CMK (cell line): ENCODE measurements around the gene C2orf74.
A peak's percentile ranks its signal among the peaks of the same experiment; 100 is the strongest.
"Not testable (repeated sequence)": the region's sequence is repeated elsewhere in the genome, so short reads cannot be mapped to it uniquely, and the experiment has no call there.

Experiments
- DNase-seq: peaks from one replicate; pipeline ENCODE4 v3.0.0-alpha.2; 2010; ENCODE audit warnings: low read depth

C2orf74 gene

DNA sequence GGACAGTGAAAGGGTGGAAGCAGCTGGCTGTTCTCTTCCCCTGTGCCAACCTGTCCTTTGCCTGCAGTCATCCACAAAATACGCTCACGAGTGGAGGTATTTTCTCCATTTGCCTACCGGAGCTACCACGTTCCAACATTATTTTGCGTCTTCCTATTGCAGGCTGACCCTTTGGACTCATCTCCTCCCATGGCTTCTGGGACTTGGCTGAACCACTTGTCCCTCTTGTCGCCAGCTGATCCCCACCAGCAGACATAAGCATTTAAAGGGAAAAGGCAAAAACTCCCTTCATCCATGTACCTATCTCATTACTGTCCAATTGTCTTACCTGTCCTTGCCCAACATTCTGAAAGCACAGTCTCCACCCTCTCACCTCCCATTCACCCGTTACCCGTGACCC, 13.0 kb downstream of the C2orf74 start:
- DNase-seq, result no peak

DNA sequence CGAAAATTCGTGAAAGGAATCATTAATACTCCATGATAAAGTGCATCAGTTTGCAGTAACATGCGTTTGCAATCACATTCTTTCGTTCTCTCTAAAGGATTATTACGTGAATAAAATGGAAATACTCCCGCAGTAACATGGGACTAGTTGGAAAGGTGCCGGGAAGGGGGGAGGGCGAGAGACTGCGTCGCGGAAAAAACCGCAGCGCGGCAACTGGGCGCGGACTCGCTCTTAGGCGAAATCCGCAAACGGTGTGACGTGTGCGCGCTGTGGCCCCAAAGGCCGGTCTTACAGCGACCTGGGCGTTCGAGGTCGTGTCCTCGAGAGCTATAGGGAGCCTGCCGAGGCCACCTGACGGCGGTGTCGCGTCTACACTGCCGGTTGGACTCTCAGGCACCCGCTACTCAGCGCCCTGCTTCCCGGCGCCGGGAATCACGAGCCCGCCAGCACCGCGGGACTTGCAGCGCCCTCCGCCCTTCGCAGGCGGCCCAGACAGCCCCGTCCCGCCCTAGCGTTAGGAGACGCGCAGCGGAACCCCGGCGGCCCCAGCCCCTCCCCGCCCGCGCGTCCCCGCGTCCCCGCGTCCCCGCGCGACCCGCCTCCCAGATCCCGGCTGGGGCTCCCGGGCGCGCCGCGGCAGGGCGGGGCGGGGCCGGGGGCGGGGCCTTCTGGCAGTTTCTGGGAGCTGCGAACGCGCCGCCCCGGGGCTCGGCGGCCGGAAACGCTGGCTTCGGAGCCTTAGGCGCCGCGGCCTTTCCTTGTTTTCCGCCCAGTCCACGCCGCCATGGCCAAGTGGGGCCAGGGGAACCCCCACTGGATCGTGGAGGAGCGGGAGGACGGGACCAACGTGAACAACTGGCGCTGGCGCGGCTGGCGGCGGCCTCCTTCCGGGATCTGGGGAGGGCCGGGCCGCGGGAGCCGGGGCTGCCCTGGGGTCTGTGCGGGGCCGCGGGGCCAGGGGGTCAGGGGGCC, 15.1 kb downstream of the C2orf74 start:
- DNase-seq, result peak; percentile 78

DNA sequence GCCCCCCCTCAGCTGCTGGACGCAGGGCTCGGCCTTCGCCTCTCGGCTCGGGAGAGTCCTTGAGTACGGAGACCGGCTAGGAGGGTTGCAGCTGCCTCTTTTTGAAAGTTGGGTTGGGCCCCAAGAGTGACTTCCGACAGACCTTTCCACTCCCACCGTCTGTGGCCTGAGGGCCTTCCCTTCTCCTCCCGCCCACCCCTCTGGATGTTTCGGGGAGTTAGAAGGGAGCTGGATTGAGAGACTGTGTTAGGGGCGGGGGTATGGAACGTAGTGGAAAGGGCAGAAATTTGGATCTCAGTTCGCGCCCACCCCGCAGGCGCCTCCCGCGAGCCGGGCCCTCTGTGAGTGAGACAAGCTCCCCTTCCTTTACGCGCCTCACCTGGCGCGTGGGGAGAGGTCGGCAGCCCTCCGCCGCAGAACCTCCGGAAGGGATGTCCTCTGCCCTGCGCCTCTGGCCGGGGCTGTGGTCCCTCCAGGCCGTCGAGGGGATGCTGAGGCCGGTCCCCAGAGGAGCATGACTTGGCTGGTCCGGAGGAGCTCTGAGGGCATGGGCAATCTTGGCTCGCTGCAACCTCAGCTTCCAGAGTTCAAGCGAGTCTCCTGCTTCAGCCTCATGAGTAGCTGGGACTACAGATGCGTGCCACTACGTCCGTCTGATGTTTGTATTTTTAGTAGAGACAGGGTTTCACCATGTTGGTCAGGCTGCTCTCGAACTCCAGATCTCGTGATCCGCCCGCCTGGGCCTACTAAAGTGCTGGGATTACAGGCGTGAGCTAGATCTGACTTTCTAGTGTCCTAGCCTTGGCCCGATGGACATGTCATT, 15.9 kb downstream of the C2orf74 start:
- peak; percentile 56 for DNase-seq

DNA sequence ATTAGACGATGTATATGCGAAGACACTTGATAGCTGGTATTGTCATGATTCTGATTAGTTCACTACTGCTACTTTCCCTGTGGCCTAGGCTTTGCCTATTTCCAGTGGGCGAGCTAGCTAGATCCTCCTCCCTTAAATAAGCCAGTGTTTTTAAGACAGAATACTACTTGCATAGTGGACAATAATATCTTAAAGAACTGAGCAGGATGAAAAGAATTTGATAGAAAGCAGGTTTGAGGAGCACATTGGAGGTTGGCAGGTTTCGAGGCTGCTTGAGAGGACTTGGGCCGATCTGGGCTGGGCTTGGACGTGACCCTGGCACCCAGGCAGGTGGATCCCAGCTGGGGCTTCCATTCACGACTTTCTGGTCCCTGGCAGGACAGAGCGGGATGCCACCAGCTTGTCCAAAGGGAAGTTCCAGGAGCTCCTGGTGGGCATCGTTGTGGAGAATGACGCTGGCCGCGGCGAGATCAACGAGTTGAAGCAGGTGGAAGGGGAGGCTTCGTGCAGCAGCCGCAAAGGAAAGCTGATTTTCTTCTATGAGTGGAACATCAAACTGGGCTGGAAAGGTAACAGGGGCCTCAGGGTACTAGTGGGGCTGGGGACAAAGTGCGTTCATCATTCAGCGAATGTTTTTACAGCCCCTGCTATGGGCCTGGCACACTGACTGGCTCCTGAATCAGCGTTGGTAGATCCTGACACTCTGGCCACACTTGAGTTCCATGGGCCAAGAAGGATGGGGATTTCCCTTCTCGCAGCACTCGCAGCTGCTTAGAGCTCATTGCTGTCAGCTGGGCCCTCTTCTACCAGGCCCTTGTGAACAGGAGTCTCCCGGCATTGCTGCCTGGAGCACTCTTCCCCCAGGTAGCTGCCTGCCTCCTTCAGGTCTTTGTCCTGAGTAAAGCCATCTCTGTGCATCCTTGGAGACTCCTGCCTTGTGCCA, 16.9 kb downstream of the C2orf74 start:
- no peak for DNase-seq

DNA sequence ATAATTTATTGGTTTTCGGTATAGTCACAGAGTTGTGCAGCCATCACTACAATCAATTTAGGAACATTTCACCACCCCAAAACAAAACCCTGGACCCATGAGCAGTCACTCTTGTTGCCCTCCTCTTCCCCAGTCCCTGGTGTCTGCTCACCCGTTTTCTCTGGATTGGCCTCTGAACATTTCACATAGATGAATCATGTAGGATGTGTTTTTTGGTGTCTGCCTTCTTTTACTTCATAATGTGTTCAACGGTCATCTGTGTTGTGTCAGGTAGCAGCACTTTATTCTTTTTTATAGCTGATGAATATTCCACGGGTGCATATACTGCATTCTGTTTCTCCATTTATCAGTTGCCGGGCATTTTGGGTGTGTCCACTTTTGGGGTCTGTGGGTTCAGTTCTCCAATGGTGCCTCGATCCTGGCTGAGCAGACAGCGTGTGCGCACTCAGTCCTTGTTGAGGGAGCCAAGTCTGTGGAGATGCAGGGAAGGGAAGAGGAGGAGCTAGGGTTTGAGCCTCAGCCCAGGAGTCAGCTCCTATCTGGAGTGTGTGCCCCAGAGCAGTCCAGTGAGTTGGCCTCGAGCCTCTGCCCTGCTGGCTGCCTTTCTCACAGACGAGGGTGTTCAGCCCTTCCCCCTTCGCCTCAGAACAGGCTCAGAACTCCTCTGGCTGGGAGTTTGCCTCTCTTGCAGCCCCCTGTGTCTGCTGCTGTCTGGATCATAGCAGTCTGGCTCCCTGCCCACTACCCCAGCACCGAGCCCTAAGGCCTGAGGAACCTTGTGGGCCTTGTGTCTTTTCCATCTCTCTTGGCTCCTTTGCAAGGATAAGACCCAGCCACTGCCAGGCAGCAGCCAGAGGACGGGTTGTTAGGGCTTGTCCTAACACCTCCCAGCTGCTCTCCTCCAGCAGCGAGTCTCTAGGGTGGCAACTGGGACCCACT, 18.0 kb downstream of the C2orf74 start:
- DNase-seq, result no peak

DNA sequence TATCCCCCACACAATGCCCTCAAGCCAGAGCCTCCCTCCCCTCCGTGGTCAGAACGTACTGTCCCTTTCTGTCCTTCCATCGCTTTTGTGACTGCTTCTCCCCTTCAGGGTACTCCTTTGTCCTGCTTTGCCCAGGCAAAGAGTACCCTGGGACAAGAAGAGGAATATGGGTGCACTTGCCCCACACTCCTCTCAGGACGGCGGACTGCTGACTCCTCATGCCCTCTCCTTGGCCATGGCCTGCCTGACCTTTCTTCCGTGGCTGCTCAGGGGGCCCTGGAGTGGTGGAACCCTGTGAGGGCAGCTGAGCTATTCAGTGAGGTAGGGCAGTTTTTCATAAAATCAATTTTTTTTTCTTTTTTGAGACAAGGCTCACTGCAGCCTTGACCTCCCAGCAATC, 18.7 kb downstream of the C2orf74 start:
- no peak for DNase-seq

DNA sequence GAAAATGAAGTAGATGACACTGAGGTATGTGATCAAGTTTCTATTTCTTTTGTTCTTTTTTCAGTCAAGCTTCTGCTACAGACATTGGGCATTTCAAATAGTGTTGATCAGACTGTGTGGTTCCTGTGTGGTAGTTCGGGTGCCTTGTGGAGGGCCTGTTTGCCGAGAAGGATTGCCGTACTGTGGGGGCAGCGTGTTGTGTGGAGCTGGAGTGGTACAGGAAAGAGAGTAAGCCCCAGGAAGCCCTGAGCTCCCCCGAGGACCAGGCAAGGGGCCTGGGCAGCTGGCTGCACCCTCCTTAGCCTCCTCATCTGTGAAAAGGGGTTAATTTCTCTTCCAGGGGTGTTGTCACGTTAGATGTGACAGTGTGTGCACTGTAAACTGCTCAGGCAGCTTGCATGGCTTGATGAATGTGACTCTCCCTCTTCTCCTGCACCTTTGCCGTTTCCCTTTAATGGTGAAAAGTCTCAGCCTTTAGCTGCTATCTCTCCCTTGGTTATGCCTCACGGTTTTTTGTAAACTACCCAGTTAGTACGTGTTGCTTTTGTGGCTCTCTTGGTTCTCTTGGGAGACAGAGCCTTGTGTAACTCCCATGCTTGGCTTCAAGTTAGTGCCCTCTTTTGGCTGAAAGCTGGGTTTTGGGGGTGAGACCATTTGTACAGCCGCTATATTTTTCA, 19.5 kb downstream of the C2orf74 start:
- DNase-seq, result no peak

DNA sequence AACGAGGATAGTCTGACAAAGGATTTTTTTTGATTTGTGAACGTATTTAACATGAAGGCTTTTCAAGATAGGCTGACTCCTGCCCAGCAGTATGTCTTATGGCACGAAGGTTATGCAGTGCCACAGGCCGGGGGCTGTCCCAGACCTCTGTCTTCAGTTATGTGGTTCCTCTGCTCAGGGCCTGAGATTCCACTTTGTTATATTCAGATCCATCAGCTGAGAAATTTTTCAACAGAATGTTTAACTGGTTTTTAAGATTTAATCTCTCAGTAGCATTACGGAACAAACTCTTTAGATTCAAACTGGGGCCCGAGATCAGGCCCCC, 20.0 kb downstream of the C2orf74 start:
- no peak for DNase-seq

DNA sequence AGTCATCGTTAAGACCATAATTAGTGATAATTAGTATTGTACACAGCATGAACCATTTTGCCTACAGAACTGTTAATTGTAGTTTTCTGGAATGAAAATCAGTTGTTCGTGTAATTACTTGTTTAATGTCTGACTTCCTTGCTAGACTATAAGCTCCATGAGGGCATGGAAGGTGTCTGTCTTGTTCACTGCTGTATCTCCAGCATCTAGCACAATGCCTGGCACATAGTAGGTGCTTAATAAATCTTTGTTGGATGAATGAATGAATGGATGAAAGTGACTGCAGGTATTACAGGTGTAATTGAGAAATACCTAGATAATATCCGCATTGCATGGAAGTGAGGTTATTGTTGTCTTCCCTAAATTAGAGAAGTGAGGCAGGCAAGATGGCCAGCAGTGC, 21.8 kb downstream of the C2orf74 start:
- DNase-seq, result no peak

DNA sequence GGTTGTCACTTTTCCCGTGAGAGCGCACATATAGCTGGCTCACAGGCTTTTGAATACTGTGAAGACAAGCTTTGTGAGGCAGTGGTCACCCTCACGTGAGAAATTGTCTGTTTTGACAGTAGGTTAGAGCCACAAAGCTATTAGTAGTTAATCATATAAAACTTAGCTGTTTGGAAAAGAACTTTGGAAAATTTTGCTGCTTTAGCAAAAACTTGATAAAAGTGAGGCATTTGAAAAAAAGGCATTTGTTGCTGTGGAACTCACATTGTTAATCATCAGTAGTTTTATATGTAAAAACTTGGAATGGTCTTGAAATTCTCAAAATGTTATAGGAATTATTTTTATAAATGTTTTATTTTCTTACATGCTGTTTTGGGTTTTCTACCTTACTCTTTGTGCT, 22.3 kb downstream of the C2orf74 start:
- DNase-seq, result no peak

DNA sequence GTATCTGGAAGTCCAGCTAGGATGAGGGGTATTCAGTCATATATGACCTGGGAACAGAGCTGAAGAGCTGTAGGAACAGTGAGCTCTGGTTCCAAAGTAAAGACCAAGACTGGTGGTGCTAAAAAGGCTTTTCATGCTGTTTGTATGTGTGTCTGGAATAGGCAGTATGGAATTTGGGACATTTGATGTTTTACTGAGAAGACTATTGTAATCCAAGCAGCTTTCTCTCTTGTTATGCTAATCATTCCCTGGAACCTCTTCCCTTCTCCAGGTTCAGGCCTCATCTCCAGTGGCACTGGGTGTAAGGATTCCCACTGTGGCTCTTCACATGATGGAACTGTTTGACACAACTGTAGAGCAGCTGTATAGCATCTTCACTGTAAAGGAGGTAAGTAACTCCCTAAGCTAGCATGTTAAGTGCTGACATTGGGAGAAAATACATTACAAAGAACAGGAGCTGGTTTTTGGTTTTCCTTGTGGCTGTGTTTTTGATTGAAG, 23.3 kb downstream of the C2orf74 start:
- no peak for DNase-seq

DNA sequence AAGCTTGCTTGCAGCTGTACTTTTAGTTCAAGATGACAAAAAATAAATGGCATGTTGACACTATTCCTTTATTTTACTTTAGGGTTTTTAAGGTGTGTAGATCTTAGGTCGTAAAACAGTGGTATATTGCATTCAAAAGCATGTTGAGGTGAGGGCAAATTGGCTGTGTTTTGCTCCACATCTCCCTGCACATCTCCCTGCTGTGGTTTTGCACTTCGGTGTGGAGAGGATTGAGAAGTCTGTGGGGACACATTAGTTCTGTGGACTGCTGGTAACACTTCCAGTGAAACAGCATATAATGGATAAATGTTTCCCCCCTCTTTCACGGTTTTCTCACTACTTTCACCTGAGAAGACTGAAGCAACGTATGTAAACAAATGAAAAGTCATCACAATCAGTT, 25.1 kb downstream of the C2orf74 start:
- no peak for DNase-seq

DNA sequence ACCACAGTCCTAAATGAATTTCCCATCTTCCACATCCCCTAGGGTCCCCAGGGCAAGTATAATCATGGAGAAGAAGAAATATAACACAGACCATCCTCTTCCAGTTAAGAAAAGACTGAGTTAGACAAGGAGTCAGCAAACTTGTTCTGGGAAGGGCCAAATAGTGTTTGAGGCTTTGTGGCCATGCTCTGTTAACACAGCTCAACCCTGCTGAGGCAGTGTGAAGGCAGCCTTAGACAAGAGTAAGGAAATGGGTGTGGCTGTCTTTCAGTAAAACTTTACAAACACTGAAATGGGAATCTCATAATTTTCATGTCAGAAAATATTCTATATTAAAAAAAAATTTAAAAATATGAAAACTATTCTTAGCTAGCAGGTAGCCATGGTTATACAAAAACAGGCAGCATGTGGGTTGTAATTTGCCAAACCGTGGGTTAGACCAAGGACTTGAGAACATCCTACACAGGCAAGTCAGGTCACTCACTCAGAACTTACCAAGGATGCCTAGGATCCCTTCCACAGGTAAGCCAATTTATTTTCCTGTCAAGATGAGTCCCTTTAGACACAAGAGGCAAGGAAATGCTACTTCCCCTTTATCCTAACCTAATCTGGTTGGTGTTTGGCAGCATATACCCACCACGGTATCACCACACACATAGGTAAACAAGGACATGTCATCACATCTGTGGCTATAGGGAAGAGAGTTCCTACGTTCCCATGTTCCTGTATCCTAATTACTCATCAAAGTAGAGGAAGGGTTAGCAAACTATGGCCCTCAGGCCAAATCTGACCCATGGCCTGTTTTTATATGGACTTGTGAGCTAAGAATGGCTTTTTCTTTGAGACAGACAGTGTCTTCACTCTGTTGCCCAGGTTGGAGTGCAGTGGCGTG, 31.9 kb downstream of the C2orf74 start:
- no peak for DNase-seq

DNA sequence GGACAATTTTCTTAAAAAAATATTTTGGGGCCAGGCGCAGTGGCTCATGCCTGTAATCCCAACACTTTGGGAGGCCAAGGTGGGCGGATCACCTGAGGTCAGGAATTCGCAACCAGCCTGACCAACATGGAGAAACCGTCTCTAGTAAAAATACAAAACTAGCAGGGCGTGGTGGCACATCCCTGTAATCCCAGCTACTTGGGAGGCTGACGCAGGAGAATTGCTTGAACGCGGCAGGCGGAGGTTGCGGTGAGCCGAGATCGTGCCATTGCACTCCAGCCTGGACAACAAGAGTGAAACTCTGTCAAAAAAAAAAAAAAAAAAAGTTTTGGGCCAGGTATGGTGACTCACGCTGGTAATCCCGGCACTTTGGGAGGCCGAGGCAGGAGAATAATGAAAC, 32.7 kb downstream of the C2orf74 start:
- not testable (repeated sequence) for DNase-seq

DNA sequence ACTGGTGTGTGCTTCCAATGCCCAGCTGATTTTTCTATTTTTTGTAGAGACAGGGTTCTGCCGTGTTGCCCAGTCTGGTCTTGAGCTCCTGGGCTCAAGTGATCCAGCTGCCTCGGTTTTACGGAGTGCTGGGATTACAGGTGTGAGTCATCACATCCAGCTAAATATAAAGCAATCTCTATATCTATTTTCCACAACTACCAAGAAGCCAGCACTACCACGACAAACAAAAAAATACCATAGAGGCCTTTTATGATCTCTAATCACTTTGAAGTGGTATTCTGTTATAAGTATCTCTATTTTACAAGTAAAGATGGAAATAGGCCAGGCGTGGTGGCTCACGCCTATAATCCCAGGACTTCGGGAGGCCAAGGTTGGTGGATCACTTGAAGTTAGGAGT, 34.7 kb downstream of the C2orf74 start:
- no peak for DNase-seq

DNA sequence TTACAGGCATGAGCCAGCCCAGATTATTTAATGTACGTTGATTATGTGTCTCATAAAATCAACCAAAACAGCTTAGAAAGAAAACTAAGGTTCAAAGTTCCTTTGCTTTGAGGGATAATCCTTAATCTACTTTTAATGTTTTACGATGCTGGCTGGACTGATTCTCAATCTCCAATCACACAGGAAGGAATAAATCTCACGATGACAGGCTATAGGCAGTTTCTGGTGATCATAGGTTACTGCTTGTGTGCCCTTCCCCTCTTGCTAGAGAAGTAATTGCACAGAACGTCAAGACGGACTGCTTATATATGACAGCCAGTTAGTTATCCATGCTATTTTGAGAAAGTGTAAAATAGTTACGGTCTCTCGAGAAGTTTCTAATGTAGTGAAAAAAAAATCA, 43.1 kb downstream of the C2orf74 start:
- DNase-seq, result no peak

DNA sequence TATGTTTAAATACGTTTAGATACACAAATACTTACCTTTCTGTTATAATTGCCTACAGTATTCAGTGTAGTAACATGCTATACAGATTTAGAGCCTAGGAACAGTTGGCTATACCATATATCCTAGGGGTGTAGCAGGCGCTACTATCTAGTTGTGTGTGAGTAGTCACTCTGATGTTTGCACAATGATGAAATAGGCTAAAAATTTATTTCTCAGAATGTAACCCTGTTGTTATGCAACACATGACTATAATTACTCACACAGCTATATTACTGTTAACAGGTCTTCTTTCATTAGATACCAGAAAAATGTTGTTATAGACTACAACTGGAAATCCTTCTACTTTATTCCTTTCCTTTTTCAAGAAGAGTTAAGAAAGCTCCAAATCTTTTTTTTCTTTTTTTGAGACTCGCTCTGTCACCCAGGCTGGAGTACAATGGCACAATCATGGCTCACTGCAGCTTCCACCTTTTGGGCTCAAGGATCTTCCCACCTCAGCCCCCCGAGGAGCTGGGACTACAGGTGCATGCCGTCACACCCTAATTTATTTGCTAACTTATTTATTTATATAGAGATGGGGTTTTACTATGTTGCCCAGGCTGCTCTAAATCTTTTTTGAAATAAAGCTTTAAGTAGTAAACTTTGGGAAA, 48.5 kb downstream of the C2orf74 start:
- no peak for DNase-seq

DNA sequence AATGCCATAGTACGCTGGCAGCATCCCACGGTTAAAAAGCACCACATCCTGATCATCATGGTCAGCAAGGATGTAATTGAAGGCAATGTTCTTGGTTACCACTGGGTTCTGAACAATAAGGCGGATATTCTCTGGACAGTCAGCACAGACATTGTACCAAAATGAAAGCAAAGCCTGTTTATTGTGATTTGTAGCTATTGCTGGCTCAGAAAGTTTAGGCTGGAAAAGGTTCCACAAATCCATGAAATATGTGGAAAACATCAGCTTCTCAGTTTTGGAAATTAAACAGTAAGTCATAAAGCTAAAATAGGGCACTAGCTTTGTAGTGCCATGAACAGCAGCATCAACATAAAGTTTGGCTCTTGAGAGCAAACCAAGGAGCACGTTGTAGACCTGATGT, 52.2 kb downstream of the C2orf74 start:
- DNase-seq, result no peak
